ENCODE measurements around the gene DLG4.
"Not testable (repeated sequence)": the region's sequence is repeated elsewhere in the genome, so short reads cannot be mapped to it uniquely, and the experiment has no call there.

DLG4 gene

DNA sequence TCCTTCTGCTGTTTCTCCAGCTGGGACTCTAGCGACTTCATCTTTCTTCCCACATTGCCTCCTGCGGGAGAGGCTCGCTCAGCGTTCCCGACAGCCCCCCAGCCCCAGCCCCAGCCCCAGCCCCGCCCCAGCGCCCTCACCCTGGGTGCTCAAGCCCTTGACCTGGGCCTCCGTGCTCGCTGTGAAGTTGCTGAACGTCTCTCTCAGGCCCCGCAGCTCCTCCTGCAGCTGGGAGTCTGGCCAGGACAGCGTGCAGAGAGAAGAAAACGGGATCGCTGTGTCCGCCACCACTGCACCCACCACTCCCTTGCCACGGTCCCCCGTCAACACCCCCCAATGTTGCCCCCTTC, 42.8 kb downstream of the DLG4 start:
- no peaks in the 10 kb centered on the region for H3K9me3 Mint-ChIP-seq (ENCODE audit: low read depth)
- no peaks in the 10 kb centered on the region for H3K36me3 Mint-ChIP-seq
- peaks cover 14% of the 10 kb centered on the region for H3K4me1 Mint-ChIP-seq (ENCODE audit: low read depth)
- H3K27me3 Mint-ChIP-seq: no peaks in the 10 kb centered on the region
- no peak overlapping the region for H3K27ac Mint-ChIP-seq
- H3K4me3 Mint-ChIP-seq: no peak overlapping the region

DNA sequence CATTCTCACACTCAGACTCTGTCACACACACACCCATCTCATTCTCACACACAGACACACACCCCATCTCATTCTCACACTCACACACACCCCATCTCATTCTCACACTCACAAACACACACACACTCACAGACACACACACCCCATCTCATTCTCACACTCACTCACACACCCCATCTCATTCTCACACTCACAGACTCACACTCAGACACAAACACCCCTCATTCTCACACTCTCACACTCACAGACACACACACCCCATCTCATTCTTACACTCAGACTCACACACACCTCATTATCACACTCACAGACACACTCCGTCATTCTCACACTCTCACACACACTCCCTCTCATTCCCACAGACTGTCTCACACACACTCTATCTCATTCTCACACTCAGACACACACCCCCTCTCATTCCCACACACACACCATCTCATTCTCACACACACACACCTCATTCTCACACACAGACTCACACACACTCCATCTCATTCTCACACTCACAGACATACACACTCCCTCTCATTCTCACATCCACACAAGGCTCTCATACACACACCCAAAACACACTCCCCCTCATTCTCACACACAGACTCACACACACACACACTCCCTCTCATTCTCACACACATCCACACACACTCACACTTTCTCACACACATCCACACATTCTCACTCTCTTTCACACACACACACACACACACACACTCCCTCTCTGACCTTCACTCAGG, 43.4 kb downstream of the DLG4 start:
- Mint-ChIP-seq H3K27ac (no peak overlapping the region), H3K36me3 (no peaks in the 10 kb centered on the region), H3K27me3 (no peaks in the 10 kb centered on the region), H3K4me1 (ENCODE audit: low read depth) (peaks cover 14% of the 10 kb centered on the region), H3K4me3 (no peak overlapping the region), H3K9me3 (ENCODE audit: low read depth) (no peaks in the 10 kb centered on the region)

DNA sequence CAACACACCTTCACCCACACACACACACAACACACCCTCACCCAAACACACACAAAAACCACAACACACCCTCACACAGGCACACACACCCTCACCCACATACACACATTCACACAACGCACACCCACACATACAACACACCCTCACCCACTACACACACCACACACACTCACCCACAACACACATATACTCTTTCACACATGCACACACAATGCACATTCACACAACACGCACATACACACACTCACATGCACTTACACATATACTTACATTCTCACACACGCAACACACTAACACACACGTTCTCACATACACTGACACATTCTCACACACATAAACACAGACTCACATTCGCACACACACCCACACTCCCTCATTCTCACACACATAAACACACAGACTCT, 44.3 kb downstream of the DLG4 start:
- Mint-ChIP-seq H3K4me3 (no peak overlapping the region), H3K4me1 (ENCODE audit: low read depth) (peaks cover 14% of the 10 kb centered on the region), H3K9me3 (ENCODE audit: low read depth) (no peaks in the 10 kb centered on the region), H3K27ac (no peak overlapping the region), H3K27me3 (no peaks in the 10 kb centered on the region), H3K36me3 (no peaks in the 10 kb centered on the region)

DNA sequence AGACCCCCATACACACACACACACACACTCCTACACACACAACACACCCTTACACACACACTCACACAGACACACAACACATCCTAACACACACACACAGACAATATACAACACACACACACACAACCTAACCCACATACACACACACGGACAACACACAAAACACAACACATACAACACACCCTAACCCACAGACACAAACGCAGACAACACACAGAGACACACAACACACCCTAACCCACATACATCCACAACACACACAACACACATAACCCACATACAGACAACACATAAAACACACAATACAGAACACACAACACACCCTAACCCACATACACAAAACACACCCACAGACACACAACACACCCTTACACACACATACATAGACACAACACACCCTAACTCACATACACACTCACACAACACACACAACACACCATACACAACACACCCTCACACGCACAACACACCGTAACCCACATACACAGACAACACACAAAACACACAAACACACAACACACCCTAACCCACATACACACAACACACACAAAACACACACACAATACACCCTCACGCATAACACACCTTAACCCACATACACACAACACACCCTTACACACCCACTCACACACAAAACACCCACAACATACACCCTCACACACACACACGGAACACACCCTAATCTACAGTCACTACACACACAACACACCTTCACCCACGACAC, 44.9 kb downstream of the DLG4 start:
- Mint-ChIP-seq H3K27me3 (no peaks in the 10 kb centered on the region), H3K4me3 (no peak overlapping the region)

DNA sequence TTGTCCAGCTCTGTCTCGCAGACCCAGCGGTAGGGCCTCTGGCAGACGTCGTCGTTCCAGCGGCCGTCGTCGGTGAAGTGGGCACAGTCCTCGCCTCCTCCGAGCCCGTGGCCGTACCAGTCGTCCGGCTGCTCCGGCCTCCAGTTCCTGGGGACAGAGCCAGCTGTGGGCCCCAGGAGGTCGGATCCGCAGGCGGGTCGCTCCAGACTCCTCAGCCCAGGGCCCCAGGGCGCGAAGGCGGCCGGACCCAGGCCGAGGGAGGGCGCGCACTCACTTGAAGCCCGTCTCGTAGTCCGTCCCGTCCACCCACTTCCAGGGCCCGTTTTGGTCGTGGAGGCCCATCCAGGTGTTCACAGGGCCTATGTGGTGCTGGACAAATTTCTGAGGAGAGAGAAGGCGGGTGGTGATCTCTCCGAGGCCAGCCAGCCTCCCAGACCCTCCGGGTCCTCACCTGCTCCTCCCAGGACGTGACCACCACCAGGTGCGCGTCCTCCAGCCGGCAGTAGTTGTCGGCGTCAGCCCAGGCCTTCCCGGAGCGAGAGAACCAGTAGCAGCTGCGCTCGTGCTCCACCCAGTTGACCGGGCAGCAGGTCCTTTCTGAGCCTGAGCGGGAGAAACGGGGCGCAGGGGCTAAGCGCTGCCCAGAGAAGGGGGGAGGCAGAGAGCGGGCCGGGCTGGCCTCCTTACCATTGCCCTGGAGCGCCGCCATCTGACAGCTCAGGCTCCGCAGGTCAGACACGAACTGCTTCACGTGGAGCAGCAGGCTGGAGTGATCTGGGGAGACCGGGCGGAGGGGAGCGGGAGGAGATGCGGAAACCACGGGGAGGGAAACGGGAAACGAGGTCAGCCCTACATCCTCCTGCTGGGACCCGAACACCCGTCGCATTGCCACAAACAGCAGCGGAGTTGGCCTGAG, 45.7 kb downstream of the DLG4 start:
- no peak overlapping the region for H3K4me3 Mint-ChIP-seq
- H3K27ac Mint-ChIP-seq: no peak overlapping the region
- H3K36me3 Mint-ChIP-seq: peaks cover 2% of the 10 kb centered on the region
- H3K4me1 Mint-ChIP-seq (ENCODE audit: low read depth): peaks cover 14% of the 10 kb centered on the region
- H3K27me3 Mint-ChIP-seq: no peaks in the 10 kb centered on the region
- no peaks in the 10 kb centered on the region for H3K9me3 Mint-ChIP-seq (ENCODE audit: low read depth)

More for the DNA sequence above, 44.9 kb downstream of the DLG4 start:
- no peak overlapping the region for H3K27ac Mint-ChIP-seq
- no peaks in the 10 kb centered on the region for H3K36me3 Mint-ChIP-seq
- H3K9me3 Mint-ChIP-seq (ENCODE audit: low read depth): no peaks in the 10 kb centered on the region
- H3K4me1 Mint-ChIP-seq (ENCODE audit: low read depth): peaks cover 14% of the 10 kb centered on the region

DNA sequence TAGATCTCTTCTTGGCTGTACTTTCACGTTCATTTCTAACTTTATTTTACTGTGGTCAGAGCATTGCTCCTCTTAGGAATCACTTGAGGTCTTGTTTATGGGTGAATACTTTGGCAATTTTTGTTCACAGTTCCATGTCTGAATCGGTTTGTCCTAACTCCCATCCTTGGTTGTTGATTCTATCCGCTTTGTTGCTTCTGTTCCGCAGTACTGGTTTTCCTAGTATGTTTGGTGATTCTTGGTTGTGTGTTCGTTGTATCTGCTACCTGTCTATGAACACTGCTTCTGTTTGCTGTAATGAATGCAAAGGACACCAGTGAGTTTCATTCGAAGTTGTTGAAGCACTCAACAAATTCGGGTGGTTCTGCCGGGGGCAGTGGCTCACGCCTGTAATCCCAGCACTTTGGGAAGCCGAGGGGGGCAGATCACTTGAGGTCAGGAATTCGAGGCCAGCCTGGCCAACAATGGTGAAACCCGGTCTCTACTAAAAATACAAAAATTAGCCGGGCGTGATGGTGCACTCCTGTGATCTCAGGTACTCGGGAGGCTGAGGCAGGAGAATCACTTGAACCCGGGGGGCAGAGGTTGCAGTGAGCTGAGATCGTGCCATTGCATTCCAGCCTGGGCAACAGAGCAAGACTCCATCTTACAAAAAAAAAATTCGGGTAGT, 47.0 kb downstream of the DLG4 start:
- H3K9me3 Mint-ChIP-seq (ENCODE audit: low read depth); H3K36me3 Mint-ChIP-seq; H3K4me3 Mint-ChIP-seq; H3K4me1 Mint-ChIP-seq (ENCODE audit: low read depth); H3K27ac Mint-ChIP-seq; H3K27me3 Mint-ChIP-seq: not testable (repeated sequence)

DNA sequence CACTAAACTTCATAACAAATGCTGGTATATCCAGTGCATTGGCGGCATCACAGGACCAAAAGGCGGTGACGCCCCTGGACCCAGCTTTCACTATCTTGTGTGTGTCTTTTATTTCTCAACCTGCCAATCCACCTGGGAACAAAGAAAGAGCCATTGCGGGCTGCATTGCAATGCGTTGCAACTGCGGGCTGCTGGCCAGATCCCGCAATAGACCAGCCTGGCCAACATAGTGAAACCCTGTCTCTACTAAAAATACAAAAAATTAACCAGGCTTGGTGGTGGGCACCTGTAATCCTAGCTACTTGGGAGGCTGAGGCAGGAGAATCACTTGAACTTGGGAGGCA, 50.1 kb downstream of the DLG4 start:
- H3K36me3 Mint-ChIP-seq; H3K9me3 Mint-ChIP-seq (ENCODE audit: low read depth); H3K27me3 Mint-ChIP-seq; H3K27ac Mint-ChIP-seq; H3K4me1 Mint-ChIP-seq (ENCODE audit: low read depth); H3K4me3 Mint-ChIP-seq: not testable (repeated sequence)

DNA sequence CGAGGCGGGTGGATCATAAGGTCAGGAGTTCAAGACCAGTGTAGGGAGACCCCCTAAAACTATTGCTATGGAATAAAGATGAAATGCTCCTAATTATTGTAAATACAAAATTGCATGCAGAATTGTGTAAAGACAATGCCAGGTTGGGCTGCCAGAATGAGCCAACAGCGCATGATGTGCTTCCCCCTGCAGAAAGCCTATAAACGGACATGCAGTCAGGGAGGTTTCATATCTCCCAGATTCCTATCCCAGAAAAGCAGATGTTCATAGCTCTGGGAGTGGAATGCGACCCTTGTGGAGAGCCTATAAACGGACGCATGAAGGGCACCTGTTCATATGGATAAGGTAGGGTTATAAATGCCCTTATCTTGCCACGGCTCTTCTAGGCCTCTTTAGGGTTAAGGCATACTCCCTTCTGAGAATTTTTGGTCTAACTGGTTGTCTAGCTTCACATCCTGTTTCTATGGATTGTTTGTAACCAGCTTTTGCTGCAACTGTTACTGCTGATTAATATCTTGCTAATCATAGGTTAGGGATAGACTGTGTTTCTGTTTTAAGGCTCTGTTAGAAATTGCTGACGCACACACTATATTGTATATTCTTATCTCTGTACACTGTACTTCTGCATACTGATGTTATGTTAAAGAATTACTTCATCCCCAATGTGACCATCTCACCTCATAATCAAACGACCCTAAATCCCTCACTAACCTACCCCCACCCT, 50.6 kb downstream of the DLG4 start:
- H3K9me3 Mint-ChIP-seq (ENCODE audit: low read depth); H3K27me3 Mint-ChIP-seq; H3K27ac Mint-ChIP-seq; H3K4me1 Mint-ChIP-seq (ENCODE audit: low read depth); H3K4me3 Mint-ChIP-seq; H3K36me3 Mint-ChIP-seq: not testable (repeated sequence)

DNA sequence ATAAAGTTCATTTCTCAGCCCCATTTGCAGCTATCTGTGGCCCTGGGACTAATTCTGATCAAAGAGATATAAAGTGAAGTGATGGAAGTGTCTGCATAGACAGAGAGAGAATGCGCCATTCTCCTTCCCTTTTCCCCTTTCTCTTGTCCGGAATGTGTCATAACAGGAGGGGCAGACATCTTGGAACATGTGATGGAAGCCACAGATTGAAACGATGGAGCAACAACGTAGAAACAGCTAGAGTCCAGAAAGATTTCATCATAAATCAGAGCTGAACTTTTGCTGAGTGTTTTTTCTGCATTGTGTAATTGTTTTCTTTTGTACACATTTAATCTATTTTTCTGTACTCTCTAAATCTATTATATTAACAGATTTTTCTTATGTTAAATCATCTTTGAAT, 51.8 kb downstream of the DLG4 start:
- Mint-ChIP-seq H3K4me1 (ENCODE audit: low read depth) (no peaks in the 10 kb centered on the region), H3K4me3 (no peak overlapping the region), H3K27me3 (peaks cover 6% of the 10 kb centered on the region)

DNA sequence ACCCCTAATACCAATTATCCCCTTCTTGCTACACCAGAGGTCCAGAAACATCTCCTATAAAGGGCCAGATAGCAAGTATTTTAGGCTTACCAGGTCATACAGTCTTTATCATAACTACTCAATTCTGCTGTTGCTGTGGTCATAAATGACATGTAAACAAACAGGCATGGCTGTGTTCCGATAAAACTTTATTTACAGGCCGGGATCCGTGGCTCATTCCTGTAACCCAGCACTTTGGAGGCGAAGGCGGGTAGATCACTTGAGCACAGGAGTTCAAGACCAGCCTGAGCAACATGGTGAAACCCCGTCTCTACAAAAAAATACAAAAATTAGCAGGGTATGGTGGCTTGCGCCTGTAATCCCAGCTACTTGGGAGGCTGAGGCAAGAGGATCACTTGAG, 52.8 kb downstream of the DLG4 start:
- Mint-ChIP-seq H3K9me3 (ENCODE audit: low read depth) (no peaks in the 10 kb centered on the region), H3K36me3 (peaks cover 2% of the 10 kb centered on the region), H3K27me3 (peaks cover 6% of the 10 kb centered on the region), H3K27ac (no peak overlapping the region), H3K4me3 (no peak overlapping the region), H3K4me1 (ENCODE audit: low read depth) (no peaks in the 10 kb centered on the region)

More for the DNA sequence above, 51.8 kb downstream of the DLG4 start:
- H3K9me3 Mint-ChIP-seq (ENCODE audit: low read depth): no peaks in the 10 kb centered on the region
- no peak overlapping the region for H3K27ac Mint-ChIP-seq
- peaks cover 2% of the 10 kb centered on the region for H3K36me3 Mint-ChIP-seq

DNA sequence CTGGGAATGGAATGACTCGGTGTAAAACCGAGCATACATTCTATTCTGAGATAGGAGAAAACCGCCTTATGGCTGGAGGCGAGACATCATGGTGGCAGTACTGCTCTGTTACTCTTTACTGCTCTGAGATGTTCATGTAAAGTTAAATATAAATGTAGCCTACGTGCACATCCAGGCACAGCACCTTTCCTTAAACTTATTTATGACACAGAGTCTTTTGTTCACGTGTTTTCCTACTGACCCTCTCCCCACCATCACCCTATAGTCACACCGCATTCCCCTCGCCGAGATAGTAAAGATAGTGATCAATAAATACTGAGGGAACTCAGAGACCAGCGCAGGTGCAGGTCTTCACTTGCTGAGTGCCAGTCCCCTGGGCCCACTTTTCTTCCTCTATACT, 60.1 kb downstream of the DLG4 start:
- not testable (repeated sequence) for H3K27me3 Mint-ChIP-seq; H3K27ac Mint-ChIP-seq; H3K36me3 Mint-ChIP-seq; H3K9me3 Mint-ChIP-seq (ENCODE audit: low read depth); H3K4me1 Mint-ChIP-seq (ENCODE audit: low read depth); H3K4me3 Mint-ChIP-seq

DNA sequence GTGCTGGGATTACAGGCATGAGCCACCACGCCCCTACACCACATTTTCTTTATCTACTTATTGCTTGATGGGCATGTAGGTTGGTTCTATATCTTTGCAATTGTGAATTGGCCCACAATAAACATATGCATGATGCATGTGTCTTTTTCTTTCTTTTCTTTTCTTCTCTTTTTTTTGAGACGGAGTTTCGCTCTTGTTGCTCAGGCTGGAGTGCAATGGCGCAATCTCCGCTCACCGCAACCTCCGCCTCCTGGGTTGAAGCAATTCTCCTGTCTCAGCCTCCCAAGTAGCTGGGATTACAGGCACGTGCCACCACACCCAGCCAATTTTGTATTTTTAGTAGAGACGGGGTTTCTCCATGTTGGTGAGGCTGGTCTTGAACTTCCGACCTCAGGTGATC, 61.2 kb downstream of the DLG4 start:
- H3K4me3 Mint-ChIP-seq; H3K36me3 Mint-ChIP-seq; H3K27me3 Mint-ChIP-seq; H3K9me3 Mint-ChIP-seq (ENCODE audit: low read depth); H3K27ac Mint-ChIP-seq; H3K4me1 Mint-ChIP-seq (ENCODE audit: low read depth): not testable (repeated sequence)

DNA sequence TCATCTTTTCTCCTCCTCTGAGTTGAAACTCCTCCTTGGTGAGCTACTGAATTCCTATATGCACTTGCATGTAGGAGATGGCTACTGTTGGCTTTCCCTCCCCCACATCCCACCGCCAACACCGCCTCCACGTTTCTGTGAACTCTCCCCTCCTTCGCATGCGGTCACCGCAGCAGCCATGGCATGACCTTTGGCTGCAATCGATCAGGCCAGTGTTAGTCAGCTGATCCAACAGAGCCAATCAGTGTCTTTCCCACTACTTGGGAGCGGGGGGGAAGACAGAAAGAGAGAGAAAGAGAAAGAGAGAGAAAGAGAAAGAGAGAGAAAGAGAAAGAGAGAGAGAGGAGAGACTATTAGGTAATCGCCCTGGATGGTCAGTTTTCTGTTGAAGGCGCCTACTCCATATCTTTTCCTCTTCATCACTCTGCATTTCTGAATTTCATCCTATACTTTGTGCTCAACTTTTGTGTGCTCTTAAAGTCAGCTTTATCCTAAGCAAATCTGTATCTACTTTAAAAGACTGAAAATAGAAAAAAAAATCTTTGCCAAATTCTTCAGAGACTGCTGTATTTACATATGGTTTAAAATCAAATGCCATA, 63.2 kb downstream of the DLG4 start:
- H3K27me3 Mint-ChIP-seq: peaks cover 5% of the 10 kb centered on the region
- no peaks in the 10 kb centered on the region for H3K4me1 Mint-ChIP-seq (ENCODE audit: low read depth)
- no peak overlapping the region for H3K4me3 Mint-ChIP-seq
- no peak overlapping the region for H3K27ac Mint-ChIP-seq
- H3K9me3 Mint-ChIP-seq (ENCODE audit: low read depth): no peaks in the 10 kb centered on the region
- H3K36me3 Mint-ChIP-seq: no peaks in the 10 kb centered on the region

DNA sequence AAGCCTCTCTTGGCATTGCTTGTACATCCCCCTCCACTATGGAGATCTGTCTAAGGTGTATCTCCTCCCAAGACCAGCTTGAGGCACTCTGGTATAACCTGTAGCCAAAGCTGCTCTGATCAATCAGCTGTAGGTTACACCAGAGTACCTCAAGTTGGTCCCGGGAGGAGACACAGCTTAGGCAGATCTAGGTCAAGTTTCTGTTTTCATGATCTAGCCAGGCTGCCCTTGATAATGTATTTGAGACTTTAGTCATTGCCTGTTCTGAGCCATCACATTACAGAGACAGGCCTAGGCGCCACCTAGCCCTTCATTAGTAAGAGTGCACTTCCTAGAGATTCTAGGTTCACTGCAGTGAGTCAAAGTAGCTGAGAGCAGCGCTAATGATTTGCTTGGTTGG, 71.9 kb downstream of the DLG4 start:
- peaks cover 3% of the 10 kb centered on the region for H3K27me3 Mint-ChIP-seq
- no peaks in the 10 kb centered on the region for H3K9me3 Mint-ChIP-seq (ENCODE audit: low read depth)
- no peak overlapping the region for H3K4me3 Mint-ChIP-seq
- no peaks in the 10 kb centered on the region for H3K36me3 Mint-ChIP-seq
- no peaks in the 10 kb centered on the region for H3K4me1 Mint-ChIP-seq (ENCODE audit: low read depth)
- H3K27ac Mint-ChIP-seq: no peak overlapping the region
